H1 (cell line): ENCODE data around the gene BPIFB2. TPM values are rescaled to one million over a fixed set of nuclear protein-coding genes. Genes with fewer than 3 reads are reported as not detected.

ENCODE experiments used
- BRCA1 ChIP-seq: IDR thresholded peaks from 2 replicates; pipeline ENCODE4 v1.6.1; 2012; ENCODE audit warnings: low read depth, low read length, improper control_type of control experiment
- GABPA ChIP-seq: IDR thresholded peaks from 2 replicates; pipeline ENCODE4 v1.6.1; 2011; ENCODE audit warnings: mild to moderate bottlenecking, low read length, moderate library complexity, borderline replicate concordance; ENCODE audit not compliant: insufficient read depth
- KDM4A ChIP-seq: IDR thresholded peaks from one replicate; pipeline ENCODE4 v1.7.1; 2012; ENCODE audit warnings: low read depth, mild to moderate bottlenecking, moderate library complexity, low read length, inconsistent platforms; ENCODE audit not compliant: severe bottlenecking
- MAFK ChIP-seq: IDR thresholded peaks from 2 replicates; pipeline ENCODE4 v1.6.1; 2012; ENCODE audit warnings: low read depth, mild to moderate bottlenecking, improper control_type of control experiment, low read length
- RXRA ChIP-seq: IDR thresholded peaks from 2 replicates; pipeline ENCODE4 v1.6.1; 2011; ENCODE audit warnings: low read depth, mild to moderate bottlenecking, low read length, moderate library complexity; ENCODE audit not compliant: insufficient read depth
- SP1 ChIP-seq: IDR thresholded peaks from 2 replicates; pipeline ENCODE4 v1.6.1; 2011; ENCODE audit warnings: low read depth, low read length
- SP4 ChIP-seq: IDR thresholded peaks from 2 replicates; pipeline ENCODE4 v1.6.1; 2012; ENCODE audit warnings: low read length, inconsistent platforms
- TBP ChIP-seq: IDR thresholded peaks from 2 replicates; pipeline ENCODE4 v1.6.1; 2011; ENCODE audit warnings: low read depth, low read length, improper control_type of control experiment
- polyA plus RNA-seq, 7 experiments: library from polyadenylated mRNA; depleted of rRNA in 3 of 7; stranded (reverse) in 5 of 7; unstranded in 2 of 7; fragments of >200 nt in 5 of 7; fragments of 200-250 nt in 2 of 7; gene quantifications; 1 replicate in 5 of 7; 2 replicates in 1 of 7; 4 replicates in 1 of 7; pipeline versions ENCODE4 v1.2.1 to v1.2.3, GENCODE V29; 2011 to 2013; ENCODE audit warnings: missing spikeins in 2 of 7, mixed read lengths in 2 of 7
- total RNA-seq: library from RNA; stranded (reverse); fragmentation: NEBNext Ultra II Directional; extraction: Animal tissue kit (Norgen Biotek cat#: 25700); gene quantifications from 2 replicates; pipeline ENCODE4 v1.2.1, GENCODE V29; 2021

Gene BPIFB2
- total and polyA plus RNA-seq, 2 of the 8 experiments (the other 6 are each of a cell fraction or from before 2014, with no cell fraction given), result not detected

DNA sequence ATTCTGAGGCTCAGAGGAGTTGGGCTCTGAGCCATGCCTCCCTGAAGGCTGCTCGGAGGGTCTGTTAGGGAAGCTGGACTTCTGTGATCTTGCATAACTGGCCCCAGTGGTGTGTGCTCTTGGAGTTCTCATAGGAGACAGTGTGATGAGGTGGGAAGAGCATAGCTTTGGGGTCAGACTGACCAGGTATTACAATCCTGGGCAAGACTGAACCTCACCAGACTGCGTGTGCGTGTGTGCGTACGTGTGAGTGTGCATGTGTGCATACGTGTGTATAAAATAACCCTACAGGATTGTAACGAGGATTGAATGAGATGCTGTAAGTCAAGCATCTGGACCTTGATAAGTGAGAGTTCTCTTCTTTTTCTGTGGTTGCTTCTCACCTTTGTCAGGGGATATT lies 10.0 kb downstream of the BPIFB2 start (continued):
- no peak for TF ChIP-seq RXRA
- TF ChIP-seq TBP, result no peak
- no peak for TF ChIP-seq MAFK
- TF ChIP-seq SP4, result no peak
- no peak for TF ChIP-seq BRCA1
- no peak for TF ChIP-seq SP1
- no peak for TF ChIP-seq KDM4A
- TF ChIP-seq GABPA, result no peak
- TF ChIP-seq, all 59 proteins: peak for 0
